ENCODE results near the gene OTUB1.

OTUB1 gene

GRCh38 chr11:64005691-64006090 lies 19.5 kb downstream of the OTUB1 start:
- DNase-seq (ENCODE audit: low spot score): no peak

GRCh38 chr11:64006398-64006797 lies 20.2 kb downstream of the OTUB1 start:
- DNase-seq (ENCODE audit: low spot score): no peak

GRCh38 chr11:64007160-64007628 lies 21.0 kb downstream of the OTUB1 start:
- no peak for DNase-seq (ENCODE audit: low spot score)

GRCh38 chr11:64007629-64008282 lies 21.5 kb downstream of the OTUB1 start:
- DNase-seq (ENCODE audit: low spot score): no peak

GRCh38 chr11:64008283-64008913 lies 22.2 kb downstream of the OTUB1 start:
- no peak for DNase-seq (ENCODE audit: low spot score)

- DNase-seq (ENCODE audit: low spot score): no peak
Observed at GRCh38 chr11:64008914-64009633, 22.8 kb downstream of the OTUB1 start.

- no peak for DNase-seq (ENCODE audit: low spot score)
Observed at GRCh38 chr11:64009710-64010109, 23.5 kb downstream of the OTUB1 start.

GRCh38 chr11:64010783-64011182 lies 24.5 kb downstream of the OTUB1 start:
- no peak for DNase-seq (ENCODE audit: low spot score)

GRCh38 chr11:64011371-64011770 lies 25.1 kb downstream of the OTUB1 start:
- DNase-seq (ENCODE audit: low spot score): no peak

- DNase-seq (ENCODE audit: low spot score): no peak
Observed at GRCh38 chr11:64013141-64013896, 27.1 kb downstream of the OTUB1 start.

GRCh38 chr11:64014356-64014755 lies 28.1 kb downstream of the OTUB1 start:
- no peak for DNase-seq (ENCODE audit: low spot score)

- no peak for DNase-seq (ENCODE audit: low spot score)
Observed at GRCh38 chr11:64015510-64015909, 29.3 kb downstream of the OTUB1 start.

GRCh38 chr11:64015935-64016845 lies 30.0 kb downstream of the OTUB1 start:
- DNase-seq (ENCODE audit: low spot score): no peak

- no peak for DNase-seq (ENCODE audit: low spot score)
Observed at GRCh38 chr11:64017945-64018224, 31.6 kb downstream of the OTUB1 start.

- no peak for DNase-seq (ENCODE audit: low spot score)
Observed at GRCh38 chr11:64018310-64018709, 32.1 kb downstream of the OTUB1 start.

- no peak for DNase-seq (ENCODE audit: low spot score)
Observed at GRCh38 chr11:64019106-64020037, 33.1 kb downstream of the OTUB1 start.

GRCh38 chr11:64020976-64021756 lies 34.9 kb downstream of the OTUB1 start:
- DNase-seq (ENCODE audit: low spot score): no peak

GRCh38 chr11:64021757-64022093 lies 35.5 kb downstream of the OTUB1 start:
- no peak for DNase-seq (ENCODE audit: low spot score)

GRCh38 chr11:64022125-64022784 lies 36.0 kb downstream of the OTUB1 start:
- no peak for DNase-seq (ENCODE audit: low spot score)
